GM19043 (cell line): ENCODE data around the gene SORCS2.

Source experiments
- ATAC-seq: cut with Tn5 transposase; IDR thresholded peaks from one replicate; pipeline ENCODE4 v1.9.1; 2021; ENCODE audit warnings: low read depth; ENCODE audit not compliant: unreplicated experiment

SORCS2 gene

DNA sequence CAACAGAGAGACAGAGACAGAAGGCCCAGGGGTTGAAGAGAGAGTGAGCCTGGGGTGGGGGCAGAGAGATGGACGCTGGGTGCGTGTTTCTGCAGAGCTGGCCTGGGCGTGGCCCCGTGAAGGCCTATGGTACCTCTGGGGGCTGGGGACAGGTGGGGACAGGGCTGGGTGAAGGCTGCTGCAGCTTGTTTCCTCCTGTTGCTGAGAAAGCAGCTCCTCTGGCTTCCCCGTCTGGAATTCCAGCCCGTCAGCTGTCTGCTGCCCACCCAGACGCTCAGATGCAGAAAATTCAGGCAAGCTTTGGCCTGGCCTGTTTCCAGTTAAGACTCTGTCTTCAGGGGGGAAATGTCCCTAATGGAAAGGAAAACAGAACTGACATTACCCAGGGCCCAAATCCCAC lies 319.2 kb downstream of the SORCS2 start:
- no peak for ATAC-seq

- ATAC-seq: no peak
Measured at GRCh38 chr4:7512428-7512827, 320.1 kb downstream of the SORCS2 start.

GRCh38 chr4:7512946-7513345 lies 320.6 kb downstream of the SORCS2 start:
- no peak for ATAC-seq

GRCh38 chr4:7513671-7514070 lies 321.3 kb downstream of the SORCS2 start:
- no peak for ATAC-seq

- ATAC-seq: no peak
Measured at GRCh38 chr4:7514281-7514680, 321.9 kb downstream of the SORCS2 start.

GRCh38 chr4:7514789-7515188 lies 322.5 kb downstream of the SORCS2 start:
- no peak for ATAC-seq

- ATAC-seq: no peak
Measured at GRCh38 chr4:7515390-7515902, 323.1 kb downstream of the SORCS2 start.

DNA sequence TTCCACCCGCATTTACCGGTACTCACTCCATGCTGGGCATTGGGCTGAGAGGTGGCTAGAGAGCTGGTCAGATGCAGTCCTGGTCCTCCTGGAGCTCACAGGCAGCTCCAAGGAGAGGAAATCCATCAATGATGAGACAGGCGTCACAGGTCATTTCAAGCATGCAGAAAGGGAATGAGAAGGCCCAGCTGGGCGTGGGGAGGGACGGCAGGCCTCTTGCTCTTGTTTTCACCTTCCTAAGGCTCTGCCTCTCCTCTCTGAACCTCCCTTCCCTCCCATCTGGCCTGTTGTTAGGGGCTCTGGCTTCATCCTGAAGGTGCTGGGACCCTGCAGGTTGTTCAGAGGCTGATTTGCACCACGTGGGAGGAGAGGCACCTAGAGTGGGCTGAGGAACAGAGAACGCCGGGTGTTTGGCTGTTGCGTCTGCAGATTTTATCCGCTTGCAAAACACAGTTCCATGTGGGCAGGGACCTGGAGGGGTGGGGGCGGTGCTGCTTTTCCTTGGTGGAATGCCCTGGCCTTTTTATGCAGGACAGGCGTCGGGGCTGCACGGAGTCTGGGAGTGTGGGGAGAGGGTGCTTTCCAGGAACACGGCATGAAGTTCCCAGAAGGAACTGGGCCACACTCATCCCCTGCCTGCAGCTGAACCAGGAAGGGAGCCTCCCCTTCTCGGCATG lies 323.9 kb downstream of the SORCS2 start:
- ATAC-seq: no peak

- no peak for ATAC-seq
Measured at GRCh38 chr4:7516773-7517144, 324.4 kb downstream of the SORCS2 start.

GRCh38 chr4:7518871-7519637 lies 326.7 kb downstream of the SORCS2 start:
- no peak for ATAC-seq

DNA sequence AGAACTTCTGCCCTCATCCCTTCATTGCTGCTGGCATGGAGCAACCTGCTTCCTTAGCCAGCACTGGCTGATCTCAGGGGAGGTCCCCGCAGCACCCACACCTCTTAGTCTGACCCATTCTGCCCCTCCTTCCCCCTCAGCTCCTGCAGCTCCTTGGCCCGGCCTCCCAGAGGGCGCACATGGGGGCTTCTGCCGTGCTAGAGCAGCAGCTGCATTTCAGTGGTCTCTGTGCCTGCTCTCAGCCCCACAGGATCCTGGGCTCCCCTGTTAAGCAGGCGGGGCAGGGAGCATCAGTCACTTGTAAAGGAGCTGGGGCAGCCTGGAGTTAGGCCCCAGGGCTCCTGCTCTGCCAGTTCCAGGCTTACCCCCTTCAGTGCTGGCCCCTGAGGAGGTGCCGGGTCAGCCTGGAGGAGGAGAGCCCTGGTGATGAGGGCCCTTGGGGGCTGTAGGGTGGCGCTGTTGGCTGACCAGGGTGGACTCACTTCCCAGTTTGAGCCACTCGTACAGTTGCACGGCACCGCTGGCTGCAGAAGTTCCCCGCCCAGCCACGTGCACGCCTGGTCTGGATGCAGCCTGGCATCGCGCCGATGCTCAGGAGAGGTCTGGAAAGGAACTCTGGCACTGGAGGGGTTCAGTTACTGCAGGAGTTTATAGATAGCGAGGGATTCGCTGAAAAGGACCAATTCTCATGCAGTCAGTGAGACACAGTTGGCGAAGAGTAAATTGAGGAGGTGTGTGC lies 327.5 kb downstream of the SORCS2 start:
- ATAC-seq: no peak

DNA sequence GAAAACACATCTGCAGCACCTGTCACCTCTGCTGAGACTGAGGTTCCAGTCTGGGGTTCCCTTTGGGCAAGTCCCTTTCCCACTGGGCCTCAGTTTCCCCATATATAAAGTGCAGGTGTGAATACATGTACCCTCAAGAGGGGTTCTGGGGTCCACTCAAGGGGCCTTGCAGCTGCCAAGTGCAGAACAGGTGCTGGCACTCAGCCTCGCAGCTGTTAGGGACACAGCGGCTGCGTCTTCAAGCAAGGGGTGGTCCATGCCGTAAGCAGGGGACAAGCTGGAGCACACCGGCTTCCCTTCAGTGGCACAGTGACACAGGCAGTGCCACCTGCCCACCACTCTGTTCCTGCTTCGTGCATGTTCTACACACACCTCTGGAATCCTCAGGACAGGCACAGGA lies 329.3 kb downstream of the SORCS2 start:
- no peak for ATAC-seq

DNA sequence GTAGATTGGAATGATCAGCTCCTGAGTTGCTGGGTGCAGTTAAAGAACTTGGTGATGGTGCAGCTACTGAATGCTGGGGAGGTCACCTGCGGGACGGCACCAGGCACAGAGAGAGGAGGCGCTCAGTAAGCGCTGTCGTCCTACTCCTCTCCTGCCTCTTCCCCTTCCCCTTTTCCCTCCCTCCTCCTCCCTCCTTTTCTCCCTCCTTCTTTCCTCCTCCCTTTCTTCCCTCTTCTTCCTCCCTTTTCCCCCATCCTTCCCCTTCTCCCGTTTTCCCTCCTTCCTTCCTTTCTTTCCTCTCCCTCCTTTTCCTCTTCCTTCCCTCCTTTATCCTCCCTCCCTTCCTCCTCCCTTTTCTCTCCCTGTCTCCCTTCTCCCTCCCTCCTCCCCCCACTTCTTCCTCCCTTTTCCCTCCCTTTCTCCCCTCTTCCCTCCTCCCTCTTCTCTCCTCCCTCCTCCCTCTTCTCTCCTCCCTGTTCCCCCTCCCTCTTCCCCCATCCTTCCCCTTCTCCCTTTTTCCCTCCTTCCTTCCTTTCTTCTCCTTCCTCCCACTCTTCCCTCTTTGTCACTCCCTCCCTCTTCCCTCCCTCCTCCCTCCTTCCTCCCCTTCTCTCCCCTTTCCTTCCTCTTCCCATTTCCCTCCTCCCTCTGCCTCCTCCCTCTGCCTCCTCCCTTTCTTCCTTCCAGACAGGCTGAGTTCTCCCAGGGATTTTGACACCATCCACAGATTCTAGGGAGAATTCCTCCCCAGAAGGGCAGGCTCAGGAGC lies 330.3 kb downstream of the SORCS2 start:
- ATAC-seq: no peak

- no peak for ATAC-seq
Measured at GRCh38 chr4:7523526-7523925, 331.2 kb downstream of the SORCS2 start.

DNA sequence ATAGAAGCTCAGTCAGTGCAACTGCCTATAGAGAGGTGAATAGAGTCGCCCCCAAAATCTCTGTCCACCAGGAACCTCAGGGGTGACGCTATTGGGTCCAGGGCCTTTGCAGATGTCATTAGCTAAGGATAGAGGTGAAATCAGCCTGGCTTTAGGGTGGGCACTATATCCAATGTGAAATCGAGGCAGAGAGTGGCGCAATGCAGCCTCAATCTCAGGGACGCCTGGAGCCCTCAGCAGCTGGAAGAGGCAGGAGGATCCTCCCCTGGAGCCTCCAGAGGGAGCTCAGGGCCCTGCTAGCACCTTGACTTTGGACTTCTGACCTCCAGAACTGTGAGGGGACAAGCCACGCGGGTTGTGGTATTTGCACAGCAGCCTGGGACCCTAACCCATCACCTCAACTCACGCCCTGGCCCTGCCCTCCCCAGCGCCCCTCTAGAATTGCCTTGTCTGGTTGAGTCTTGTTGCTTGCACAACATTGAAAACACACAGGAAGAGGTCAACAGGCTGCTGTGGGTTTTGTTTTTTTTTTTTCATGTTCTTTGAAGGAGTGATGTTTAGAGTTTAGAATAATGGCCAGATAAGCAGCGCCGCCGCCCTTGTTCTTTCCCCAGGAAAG lies 331.8 kb downstream of the SORCS2 start:
- ATAC-seq: no peak

DNA sequence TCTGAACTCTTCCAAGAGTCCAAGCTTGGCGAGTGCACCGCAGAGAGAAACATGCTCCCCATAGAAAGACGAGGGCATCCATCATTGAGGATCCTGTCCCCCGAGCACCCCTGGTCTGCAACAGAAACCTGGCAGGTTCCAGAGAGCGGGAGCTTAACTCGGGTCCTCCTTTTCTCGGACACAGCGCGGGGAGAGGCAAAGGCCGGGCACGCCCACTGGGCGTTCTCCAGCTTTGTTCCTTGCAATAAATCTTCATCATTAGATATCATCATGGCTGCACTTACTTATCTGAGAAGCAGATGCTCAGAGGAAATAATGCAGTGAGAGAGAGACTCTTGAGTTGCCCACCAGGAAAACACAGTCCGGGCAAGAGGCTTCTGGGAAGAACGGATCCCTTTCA lies 332.5 kb downstream of the SORCS2 start:
- no peak for ATAC-seq

GRCh38 chr4:7526491-7526890 lies 334.2 kb downstream of the SORCS2 start:
- no peak for ATAC-seq

- no peak for ATAC-seq
Measured at GRCh38 chr4:7526929-7527535, 334.7 kb downstream of the SORCS2 start.

- ATAC-seq: no peak
Measured at GRCh38 chr4:7529368-7530080, 337.2 kb downstream of the SORCS2 start.
